GM12801 (cell line): ENCODE results near the gene MEGF6.

ENCODE experiments used
- CTCF ChIP-seq: IDR thresholded peaks from one replicate; pipeline ENCODE4 v1.5.1; 2011; ENCODE audit warnings: control low read depth; ENCODE audit not compliant: insufficient read length; ENCODE audit errors: extremely low read depth

Gene MEGF6

DNA sequence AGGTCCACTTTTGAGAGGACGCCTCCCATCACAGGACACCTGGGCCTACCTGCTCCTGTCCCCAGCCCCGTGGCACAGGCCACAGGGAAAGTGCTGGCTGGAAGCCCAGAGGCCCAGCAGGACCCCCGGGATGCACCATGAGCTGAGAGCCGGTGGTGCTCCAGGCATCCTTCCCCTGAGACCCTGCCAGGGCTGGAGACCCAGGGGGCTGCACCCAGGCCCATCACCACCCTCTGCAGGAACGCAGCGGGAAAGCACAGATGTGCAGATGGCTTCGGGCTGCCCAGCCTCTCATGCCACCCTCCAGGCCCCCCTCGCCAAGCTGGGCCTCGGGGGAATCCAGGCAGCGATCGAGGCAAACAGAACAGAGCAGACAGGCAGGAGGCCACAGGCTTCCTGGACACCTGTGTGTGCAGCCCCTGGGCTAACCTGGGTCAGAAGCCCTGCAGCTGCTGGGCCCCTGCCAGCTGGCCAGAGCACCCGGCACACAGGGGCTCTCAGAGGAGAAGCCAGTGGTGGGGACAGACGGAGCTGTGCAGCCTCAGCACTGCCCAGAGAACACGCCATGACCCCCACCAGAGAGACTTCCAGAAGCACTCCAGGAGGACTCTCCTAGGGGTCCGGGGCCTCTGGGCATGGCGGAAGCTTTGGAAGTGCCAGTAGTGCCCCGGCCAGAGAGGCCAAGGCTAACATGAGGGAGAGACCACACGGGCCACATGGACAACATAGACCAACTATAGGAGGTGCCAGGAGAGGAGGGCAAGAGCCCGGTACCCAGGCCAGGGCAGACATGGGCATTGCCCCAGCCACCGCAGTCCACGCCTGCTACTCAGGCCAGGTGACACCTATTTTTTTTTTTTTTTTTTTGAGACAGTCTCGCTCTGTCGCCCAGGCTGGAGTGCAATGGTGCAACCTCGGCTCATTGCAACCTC, 85.5 kb downstream of the MEGF6 start:
- TF ChIP-seq CTCF: no peak

- TF ChIP-seq CTCF: no peak
Measured at GRCh38 chr1:3524556-3525203, 86.6 kb downstream of the MEGF6 start.

DNA sequence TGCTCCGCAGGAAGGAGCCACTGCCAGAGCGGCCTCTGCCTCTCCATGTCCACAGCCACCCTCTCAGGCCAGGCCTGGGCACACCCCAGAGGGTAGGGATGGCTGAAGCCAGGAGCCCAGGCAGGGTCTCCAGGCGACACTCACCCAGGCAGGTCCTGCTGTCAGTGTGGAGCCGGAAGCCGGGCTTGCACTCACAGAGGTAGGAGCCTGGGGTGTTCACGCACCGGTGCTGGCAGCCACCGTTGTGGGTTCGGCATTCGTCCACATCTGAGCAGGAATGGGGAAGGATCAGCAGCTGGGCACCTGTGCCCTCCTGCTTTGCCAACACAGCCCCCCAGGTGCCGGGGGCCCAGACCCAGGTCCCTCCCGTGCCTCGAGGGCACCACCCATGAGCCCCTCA, 87.3 kb downstream of the MEGF6 start:
- no peak for TF ChIP-seq CTCF

DNA sequence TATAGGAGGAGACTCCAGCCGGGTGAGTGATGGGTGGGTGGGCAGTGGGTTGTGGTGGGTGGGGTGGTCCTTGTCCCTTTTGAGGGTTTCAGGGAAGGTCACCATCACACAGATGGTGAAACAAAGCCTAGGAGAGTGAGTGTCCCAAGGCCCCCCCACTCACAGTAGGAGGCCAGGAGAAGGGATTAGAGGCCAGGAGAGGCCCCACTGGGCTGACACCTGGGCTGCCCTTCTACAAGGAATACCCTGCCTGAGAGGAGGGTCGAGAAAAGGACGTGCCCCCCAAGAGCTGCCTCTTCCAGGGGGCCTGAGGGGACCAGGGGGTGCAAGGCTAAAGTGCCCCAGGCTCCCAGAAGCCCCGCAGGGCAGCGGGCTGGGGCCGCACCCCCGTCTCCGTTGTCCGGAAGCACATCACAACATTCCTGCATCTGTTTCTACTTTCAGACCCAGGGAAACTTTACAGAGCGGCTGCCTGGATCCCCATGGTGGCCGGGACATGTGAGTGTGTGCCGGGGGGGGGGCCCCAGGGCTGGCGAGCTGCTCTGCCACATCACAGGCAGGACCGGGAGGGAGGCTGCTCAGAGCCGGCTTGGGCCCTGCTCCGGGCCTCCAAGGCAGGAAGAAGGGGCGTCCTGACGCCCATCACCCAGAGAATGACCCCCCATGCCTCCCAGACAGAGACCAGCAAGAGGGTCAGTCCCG, 88.6 kb downstream of the MEGF6 start:
- no peak for TF ChIP-seq CTCF

DNA sequence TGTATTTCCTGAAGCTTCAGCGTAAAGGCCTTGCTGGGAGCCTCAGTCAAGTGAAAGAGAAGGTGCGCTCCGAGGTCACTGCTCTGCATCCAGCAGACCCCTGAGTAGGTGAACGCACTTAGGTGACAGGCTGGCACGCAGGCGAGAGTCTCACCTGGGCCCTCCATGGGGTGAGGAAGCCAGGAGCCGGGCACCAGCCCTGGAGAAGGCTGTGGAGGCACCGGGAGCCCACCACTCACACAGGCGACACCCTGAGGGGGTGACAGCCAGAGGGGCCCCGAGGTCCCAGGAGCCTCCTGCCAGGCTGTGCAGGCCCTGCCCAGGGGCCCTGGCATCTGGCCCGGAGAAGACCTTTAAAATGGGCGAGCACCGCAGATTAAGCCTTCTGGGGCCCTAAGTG, 89.2 kb downstream of the MEGF6 start:
- TF ChIP-seq CTCF: no peak

GRCh38 chr1:3521426-3521825, 89.9 kb downstream of the MEGF6 start:
- no peak for TF ChIP-seq CTCF
